GM21528 (cell line): Measurements from ENCODE around the gene PPARG.
"Not testable (repeated sequence)": the region's sequence is repeated elsewhere in the genome, so short reads cannot be mapped to it uniquely, and the experiment has no call there.

Experiments
- ATAC-seq: cut with Tn5 transposase; IDR thresholded peaks from one replicate; pipeline ENCODE4 v1.9.1; 2021; ENCODE audit warnings: mild to moderate bottlenecking, moderate library complexity; ENCODE audit not compliant: unreplicated experiment, low FRiP score

Gene PPARG

GRCh38 chr3:12370758-12371157 lies 81.9 kb downstream of the PPARG start:
- ATAC-seq, result no peak

- no peak for ATAC-seq
These were observed 82.8 kb downstream of the PPARG start for GRCh38 chr3:12371525-12372140.

GRCh38 chr3:12372741-12373280 lies 83.9 kb downstream of the PPARG start:
- no peak for ATAC-seq

GRCh38 chr3:12375572-12375971 lies 86.7 kb downstream of the PPARG start:
- ATAC-seq, result no peak

- no peak for ATAC-seq
These were observed 91.0 kb downstream of the PPARG start for GRCh38 chr3:12379640-12380429.

- no peak for ATAC-seq
These were observed 91.6 kb downstream of the PPARG start for GRCh38 chr3:12380461-12380860.

GRCh38 chr3:12381199-12381598 lies 92.3 kb downstream of the PPARG start:
- no peak for ATAC-seq

- ATAC-seq, result no peak
These were observed 94.3 kb downstream of the PPARG start for GRCh38 chr3:12383218-12383617.

- ATAC-seq, result no peak
These were observed 95.8 kb downstream of the PPARG start for GRCh38 chr3:12384451-12385233.

GRCh38 chr3:12386514-12387291 lies 97.8 kb downstream of the PPARG start:
- not testable (repeated sequence) for ATAC-seq

- no peak for ATAC-seq
These were observed 99.3 kb downstream of the PPARG start for GRCh38 chr3:12388185-12388584.

GRCh38 chr3:12392101-12392878 lies 103.4 kb downstream of the PPARG start:
- no peak for ATAC-seq

GRCh38 chr3:12393894-12394293 lies 105.0 kb downstream of the PPARG start:
- no peak for ATAC-seq

GRCh38 chr3:12394569-12395271 lies 105.8 kb downstream of the PPARG start:
- ATAC-seq, result peak; percentile 24

- ATAC-seq, result peak; percentile 98
These were observed 106.6 kb downstream of the PPARG start for GRCh38 chr3:12395349-12396012.

- ATAC-seq, result no peak
These were observed 107.6 kb downstream of the PPARG start for GRCh38 chr3:12396471-12396870.

- ATAC-seq, result no peak
These were observed 110.4 kb downstream of the PPARG start for GRCh38 chr3:12399226-12399625.

GRCh38 chr3:12400616-12401194 lies 111.8 kb downstream of the PPARG start:
- no peak for ATAC-seq
